GM21447 (cell line): ENCODE measurements around the gene BCAS1.

Experiments used
- ATAC-seq: cut with Tn5 transposase; IDR thresholded peaks from one replicate; pipeline ENCODE4 v1.9.1; 2021; ENCODE audit not compliant: unreplicated experiment

The BCAS1 gene

DNA sequence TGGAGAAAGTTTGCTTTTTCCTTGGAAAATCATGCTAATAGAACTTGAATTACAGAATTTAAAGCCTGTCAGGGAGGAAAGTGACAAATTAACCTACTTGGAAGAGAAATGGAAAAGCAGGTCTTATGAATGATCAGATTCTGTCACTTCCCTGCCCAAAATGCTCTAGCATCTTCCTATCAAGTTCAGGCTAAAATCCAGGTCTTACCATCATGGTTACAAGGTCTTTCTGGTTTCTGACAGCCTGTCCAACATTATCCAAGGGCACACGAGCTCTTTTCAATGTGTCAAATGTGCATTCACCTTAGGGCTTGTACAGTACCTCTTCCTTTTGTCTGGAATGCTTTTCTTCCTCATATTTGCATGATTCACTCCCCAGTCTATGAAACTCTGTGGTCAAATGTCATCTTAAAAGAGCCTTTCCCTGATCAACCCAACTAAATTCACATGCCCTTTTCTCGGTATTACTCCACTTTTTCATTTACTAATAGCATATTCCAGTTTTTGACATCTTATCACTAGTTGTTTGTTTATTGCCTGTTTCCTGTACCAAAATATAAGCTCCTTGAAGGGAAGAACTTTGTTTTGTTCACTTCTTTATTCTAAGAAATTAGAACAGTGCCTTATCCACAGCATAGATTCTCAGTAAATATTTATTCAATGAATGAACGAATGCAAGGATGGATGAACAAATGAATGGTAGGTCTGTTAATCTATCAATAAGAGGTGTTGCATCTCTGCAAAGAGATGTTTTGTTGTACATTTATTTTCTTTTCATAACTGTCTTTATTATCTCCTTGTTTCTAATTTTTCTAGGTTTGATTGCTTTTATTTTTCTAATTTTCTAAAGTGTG, 139.5 kb downstream of the BCAS1 start:
- no peak for ATAC-seq

DNA sequence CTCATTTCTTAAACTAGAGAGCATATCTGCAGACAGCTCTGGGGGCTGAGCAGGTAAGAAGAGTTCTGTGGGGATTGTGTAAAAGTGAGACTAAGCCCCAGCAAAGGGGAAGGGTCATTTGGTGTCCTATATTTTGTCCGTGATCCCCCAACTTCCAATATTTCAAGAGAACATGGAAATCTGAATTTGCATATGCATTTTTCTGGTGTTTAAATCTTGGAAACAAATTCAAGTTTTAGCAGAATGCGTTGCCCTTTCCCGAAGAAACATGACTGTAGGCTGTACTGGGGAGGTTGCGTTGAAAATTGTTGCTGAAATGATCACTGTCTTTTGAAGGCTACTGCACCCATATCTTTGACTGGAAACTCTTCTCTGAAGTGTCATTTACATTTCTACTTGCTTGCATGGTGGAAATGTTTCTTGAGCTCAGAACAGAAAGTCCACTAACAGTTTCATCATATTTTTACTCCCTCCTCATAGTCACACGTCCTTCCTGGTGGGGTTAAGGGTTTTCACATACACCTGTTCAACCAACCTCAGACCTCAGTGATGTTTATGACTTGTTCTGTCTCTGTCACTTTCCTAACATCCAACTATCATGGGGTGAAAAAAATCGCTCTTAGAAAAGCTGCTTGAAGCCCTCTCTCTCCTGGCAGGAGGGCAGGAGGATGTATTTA, 140.3 kb downstream of the BCAS1 start:
- peak; percentile 60 for ATAC-seq

DNA sequence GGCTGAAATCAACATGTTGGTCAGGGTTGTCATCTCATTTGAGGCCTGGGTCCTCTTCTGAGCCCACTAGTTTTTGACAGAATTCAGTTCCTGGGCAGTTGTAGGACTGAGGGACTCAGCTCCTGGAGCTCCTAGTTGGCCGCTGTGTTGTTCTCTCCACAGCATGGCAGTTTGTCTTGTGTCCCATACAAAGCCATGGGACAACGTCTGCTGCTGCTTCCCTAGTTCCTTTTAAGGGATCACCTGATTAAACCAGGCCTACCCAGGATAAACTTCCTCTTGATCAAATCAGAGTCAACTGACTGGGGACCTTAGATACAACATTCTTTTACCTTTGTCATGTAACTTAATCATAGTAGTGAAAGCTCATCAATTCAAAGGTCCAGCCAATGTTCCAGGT, 141.0 kb downstream of the BCAS1 start:
- no peak for ATAC-seq

DNA sequence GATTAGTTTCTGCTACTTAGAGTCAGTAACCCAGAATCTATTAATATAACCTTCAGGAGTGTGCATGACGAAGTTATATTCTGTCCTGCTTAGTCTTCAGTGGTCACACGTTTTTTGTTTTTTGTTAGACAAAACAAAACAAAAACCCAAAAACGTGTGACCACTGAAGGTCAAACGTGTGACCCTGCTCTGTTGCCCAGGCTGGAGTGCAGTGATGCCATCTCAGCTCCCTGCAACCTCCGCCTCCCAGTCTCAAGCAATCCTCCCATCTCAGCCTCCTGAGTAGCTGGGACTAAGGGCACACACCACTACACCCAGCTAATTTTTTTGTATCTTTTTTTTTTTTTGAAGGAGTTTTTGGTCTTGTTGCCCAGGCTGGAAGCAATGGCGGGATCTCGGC, 142.4 kb downstream of the BCAS1 start:
- no peak for ATAC-seq

DNA sequence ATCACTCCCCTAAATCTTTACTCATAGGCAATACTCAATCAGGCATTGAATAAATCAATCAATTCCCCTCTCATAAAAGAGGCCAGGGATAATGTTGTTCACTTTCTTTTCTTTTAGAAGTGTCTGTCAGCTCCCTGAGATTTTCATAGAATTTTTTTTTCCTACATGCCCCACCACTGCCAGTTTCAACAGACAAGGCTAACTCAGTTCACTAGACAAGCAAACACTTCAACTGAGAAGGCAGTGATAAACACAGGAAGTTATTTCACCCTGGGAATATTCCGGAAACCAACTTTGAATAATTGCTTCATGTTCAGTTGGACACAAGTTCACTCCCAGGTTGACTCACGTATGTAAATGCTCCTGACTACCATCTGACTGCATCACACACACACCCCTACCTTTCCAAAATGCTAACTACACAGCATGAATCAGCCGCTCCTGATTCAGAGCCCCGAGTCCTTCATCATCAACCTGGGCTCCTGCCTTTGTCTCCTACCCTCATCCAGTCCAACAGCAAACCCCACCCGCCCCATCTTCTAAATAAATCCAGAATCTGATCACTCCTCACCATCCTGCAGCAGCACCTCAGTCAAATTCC, 143.9 kb downstream of the BCAS1 start:
- ATAC-seq = peak; percentile 67

DNA sequence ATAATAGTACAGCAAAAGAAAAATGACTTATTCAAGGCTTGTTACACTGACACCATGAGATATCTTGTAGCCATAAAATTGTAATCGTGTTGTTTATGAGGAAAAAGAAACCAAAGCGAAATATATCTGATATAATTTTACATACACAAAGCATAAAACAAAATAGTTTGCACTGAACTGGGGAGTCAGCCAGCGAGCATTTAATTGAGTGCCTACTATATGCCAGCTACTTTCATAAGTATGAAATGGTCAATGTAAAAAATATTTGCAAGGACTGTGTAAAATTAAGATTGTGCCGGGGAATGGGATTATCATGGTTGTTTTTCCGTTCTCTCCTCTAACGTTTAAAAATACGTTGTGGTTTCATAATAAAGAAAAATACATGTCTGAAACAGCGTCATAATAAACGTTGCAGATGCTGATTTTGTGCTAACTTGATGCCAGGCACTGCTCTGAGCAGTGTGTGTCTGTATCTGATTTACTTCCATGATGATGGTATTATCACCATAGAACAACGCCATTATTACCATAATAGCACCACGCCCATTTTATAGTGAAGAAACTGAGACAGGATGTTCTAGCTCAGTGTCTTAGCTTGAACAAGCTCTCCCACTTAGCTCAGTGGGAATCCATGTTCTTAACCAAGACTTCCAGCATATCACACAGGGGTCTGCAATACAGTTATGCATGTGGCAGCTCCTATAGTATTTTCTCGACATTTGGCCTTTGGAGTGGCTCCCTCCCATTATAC, 144.6 kb downstream of the BCAS1 start:
- ATAC-seq = no peak

DNA sequence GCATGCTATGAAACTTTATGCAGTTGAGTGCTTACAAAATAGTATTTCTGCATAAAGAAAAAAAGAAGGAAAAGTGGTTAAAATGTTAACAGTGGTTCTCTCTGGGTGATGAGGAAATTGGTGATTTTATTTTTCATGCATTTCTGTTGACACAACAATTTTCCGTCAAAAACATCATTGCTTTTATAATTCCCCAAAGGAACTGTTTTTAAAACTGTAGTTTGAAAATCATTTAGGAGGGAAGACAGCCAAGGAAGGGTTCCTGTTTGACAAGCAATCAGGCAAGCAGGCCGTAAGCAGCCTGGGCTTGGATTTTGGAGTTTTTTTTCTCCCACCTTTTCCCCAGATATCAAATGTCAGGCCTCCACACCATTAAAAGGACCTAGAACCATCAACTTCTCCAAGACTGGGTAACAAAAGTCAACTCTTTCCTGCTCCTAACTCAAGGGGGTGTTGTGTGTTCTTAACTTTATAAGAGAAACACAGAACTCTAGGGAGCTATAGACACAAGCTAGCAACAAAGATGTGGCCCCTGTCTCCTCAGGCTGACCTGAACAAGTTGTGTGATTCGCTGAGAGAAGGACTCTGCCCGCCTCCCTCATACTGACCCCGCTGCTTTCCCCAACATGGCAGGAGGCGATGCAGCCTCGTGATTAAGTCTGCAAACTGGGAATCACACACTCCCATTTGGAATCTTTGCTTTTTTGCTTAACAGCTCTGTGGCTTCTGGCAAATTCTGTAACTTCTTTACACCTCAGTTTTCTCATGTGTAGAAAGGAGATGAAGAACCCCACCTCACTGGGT, 146.6 kb downstream of the BCAS1 start:
- ATAC-seq = no peak

DNA sequence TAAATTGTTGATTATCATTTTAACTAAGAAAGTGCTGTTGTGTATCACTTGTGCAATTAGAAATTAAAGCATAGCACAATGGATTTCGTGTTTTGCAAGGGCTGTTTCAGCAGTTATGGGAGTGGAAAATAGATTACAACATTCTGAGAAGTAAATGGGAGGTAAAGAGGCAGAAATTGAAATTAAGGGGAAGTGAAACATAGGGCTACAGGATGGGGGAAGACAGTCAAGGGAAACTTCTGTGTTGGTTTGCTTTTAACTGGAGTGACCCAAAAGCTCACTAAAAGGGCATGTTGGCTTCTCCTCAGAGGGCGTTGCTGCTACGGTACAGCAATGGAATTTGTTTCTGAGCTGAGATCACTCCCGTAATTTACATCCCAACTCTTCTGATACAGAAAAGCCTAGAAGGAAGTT, 147.5 kb downstream of the BCAS1 start:
- peak; percentile 50 for ATAC-seq

DNA sequence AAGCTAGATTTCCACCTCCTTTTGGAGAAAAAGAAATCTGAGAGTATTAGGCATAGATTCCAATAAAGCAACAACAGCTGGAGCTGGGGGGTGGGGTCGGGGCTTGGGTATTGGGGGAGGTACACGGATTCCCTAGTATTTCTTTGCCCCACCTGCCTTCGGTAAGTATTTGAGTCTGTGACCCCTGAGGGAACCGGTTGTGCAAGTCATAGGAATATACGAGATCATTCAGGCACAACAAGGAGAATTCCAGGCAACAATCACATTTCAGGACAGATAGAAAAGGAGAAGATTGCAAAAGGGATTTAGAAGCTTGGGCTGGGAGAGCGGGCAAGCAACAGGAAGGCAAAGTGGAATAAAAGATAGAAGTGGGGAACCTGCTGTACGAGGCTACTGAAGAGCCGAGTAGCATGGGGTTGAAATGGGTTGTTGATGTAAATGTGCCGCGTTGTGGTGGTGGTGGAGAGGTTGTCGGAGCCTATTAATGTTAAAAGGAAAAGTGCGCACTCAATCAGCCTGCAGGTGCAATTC, 148.9 kb downstream of the BCAS1 start:
- no peak for ATAC-seq

DNA sequence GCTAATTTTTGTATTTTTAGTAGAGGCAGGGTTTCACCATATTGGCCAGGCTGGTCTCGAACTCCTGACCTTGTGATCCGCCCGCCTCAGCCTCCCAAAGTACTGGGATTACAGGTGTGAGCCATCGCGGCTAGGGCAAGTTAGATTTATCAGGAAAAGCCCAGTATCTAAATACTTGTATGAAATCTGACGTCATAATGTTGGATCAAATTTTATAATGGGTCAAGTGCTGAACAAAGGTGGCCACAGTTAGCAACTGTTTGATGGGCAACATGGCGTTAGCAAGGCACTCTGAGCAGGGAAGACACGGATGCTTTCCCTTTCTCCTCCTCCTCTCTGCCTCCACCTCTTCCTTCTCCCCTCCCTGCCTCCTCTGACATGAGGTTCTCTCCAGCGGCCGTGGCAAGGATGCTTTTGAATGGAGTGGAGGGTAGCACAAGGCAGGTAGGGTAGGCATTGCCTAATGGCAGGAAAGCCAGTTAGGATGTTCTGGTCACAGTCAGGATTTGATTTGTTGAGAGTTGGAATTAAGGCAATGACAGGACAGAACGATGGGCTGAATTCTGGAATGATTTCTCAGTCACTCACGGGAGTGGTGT, 149.6 kb downstream of the BCAS1 start:
- ATAC-seq = no peak

DNA sequence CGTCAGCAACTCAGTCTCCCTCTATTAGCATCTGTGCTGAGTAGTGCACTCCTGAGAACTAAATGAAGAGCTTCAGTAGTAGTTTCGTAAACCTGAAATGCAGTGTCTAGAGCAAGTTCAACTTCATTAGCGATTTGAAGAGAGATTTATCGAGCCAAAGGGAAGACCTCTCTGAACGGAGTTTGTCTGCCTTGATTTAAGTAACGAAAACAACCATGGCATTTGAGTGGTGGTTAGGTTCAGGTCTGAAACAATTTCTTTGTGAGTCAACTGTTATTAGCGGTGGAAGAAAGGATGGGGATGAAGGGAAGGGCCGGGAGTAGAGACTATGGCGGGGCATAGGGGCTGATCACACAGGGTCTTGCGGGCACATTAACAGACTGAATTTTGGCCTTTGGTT, 150.5 kb downstream of the BCAS1 start:
- ATAC-seq = no peak

DNA sequence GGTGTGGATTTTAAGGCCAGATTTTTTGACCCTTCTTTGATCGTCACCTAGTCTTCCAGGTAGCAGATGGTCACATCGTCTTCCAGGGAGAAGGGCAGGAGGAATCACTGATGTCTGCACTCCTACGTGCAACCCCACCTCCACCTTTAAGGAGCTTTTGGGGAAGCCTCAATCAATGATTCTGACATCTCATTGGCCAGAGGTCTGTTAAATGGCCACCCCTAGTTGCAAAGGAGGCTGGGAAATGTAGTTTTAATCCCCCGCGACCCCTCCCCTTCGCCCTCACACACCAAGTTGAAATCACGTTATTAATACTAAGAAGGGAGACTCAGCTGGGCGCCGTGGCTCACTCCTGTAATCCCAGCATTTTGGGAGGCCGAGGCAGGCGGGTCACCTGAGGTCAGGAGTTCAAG, 151.4 kb downstream of the BCAS1 start:
- ATAC-seq = no peak

DNA sequence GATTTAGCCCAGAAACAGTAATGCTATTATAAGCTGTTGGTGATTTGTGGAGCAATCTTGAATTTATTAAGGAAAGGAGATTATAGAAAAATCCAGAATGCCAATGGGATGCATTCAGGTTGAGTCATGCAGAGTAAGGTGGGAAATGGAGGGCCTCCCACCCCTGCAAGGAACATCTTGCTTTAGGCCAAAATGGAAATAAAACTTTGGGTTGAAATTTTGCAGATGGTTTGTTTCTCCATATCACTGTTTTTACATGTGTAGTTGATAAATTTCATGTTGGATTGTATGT, 152.4 kb downstream of the BCAS1 start:
- no peak for ATAC-seq

DNA sequence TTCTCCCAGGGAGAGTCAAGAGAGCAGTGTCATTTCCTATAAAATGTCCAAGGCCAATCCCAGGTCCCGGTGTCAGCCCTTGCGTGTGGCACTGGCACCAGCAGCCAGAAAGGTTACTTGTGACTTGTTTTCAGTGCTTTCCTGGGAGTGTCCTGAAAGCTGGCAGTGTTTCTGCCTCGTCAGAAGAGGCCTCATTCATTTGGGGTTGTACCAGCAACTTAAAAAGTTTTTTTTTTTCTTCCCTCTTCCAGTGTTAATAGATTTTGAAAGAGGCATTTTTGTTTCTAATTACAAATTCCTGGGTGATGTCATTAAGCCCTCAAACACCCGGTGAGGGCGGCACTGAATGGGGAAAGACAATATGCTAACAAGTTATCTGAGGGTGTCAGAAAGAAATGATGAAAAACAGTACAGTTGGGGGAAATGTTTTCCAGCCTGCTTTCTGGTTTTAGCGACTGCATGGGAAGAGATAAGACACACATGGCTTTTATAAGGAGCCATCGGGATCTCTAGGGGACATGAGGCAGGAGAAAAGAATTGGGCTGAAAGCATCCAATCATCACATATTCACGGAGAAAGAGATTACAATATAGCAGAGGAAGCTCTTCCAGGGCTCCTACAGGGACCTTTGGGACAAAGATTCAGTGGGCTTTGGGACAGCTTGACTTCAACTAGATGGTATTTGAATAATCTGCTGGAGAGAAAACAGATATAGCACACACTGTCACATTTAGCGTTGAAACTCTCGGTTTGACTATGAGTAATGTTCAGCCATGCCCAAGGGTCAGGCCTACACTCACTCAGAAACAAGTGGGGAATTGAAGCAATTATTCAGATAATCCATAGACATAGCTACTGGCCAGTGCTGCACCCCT, 153.0 kb downstream of the BCAS1 start:
- peak; percentile 68 for ATAC-seq

DNA sequence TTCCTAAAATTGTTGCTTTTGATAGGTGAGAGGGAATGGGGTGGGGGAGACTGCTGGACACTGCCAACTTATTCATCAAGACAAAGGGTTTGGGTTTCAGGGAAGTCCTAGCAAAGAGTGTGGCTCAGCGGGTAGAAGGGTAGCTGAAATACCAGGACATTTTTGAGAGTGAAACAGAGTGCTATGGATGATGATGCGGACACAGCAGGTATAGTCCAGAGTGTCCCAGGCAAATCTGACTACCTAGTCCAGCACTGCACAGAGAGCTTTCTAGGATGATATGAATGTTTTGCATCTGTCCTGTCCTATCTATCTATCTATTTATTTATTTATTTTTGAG, 154.3 kb downstream of the BCAS1 start:
- ATAC-seq = no peak

DNA sequence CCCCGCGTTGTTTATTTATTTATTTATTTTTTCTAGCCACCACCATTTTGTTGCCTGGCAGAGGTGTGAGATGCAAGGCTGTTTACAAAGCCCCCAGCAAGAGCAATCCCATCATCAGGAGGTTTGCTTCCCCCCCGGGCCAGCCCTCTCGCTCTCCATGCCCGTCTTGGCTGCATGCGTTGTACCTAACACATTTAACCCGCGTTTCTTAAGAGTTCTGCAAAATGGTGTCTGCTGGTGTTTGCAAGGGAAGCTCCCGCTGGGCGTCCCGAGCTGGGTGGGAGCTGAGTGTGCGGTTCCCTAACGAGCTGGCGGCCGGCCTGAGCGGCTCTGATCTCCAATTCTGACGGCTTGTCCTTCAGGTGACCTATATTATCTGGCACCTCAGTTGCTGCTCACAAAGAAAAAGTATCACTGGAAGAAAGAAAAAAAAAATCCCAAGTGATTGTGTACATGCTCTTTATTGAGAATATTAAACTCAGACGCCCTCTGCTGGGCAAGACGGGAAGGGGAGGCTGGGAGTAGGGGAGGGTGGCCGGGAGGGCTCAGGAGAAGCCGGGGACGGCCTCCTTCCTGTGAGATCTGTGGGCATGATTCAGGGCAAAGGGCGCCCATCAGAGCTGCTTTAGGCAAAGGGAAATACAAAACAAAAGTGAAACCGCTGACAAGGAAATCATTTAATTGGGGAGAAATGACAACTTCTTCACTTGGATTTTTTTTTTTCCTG, 154.8 kb downstream of the BCAS1 start:
- ATAC-seq = peak; percentile 56

DNA sequence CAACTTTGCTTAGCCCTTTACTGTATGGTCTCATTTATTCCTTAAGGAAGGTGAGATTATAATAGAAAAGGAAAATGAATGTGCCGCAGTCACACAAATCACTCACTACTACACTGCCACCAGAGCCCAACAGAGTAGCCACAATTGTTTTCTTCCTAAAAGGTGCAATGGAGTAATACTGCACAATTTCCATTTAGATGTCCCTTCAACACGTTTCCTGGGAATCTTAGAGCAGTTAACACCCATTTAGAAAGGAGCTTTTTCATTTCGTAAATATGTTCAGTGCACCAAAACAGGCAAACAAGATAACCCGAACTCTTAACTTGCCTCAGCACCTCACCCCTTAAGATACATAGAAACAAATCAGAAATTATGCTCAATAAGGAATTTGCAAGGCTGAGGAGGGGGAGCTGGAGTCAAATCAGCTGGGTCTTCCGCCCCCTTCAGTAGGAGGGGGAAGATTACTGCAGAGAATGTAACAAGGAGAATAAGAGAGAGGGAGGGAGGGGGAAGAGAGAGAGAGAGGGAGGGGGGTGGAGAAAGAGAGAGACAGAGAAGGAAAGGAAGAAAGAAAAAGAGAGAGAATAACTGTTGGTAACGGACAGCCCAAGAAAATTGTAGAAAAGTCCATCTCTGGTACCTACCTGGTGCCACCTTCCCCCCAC, 155.5 kb downstream of the BCAS1 start:
- ATAC-seq = no peak
